Astrocyte of the cerebellum (primary cell): Measurements from ENCODE around the gene CEACAM16.

Source experiments
- DNase-seq: peaks from one replicate; pipeline ENCODE4 v3.0.0-alpha.2; 2011; ENCODE audit warnings: low read depth
- H3K4me3 ChIP-seq: 2 replicates; pipeline ENCODE4 v1.5.1; 2011; ENCODE audit warnings: mild to moderate bottlenecking, low read depth, low read length, moderate library complexity
- CTCF ChIP-seq: IDR thresholded peaks from 2 replicates; pipeline ENCODE4 v1.5.1; 2012; ENCODE audit warnings: low read length, low read depth, moderate library complexity, mild to moderate bottlenecking; ENCODE audit errors: missing control alignments
- in situ Hi-C: cut with HindIII; loops from 2 replicates; pipeline ENCODE4 v1.10.0; 2017; ENCODE audit warnings: low sequenced_read_pairs

Gene CEACAM16

GRCh38 chr19:44684892-44685863, 13.8 kb upstream of the CEACAM16 start:
- DNase-seq: peak; percentile 42
- TF ChIP-seq CTCF: no peak
- in situ Hi-C loops: no loop called here
- H3K4me3 ChIP-seq: no peak overlapping the region

GRCh38 chr19:44685877-44686276, 13.1 kb upstream of the CEACAM16 start:
- no peak for TF ChIP-seq CTCF
- no peak for DNase-seq
- in situ Hi-C loops: no loop called here
- H3K4me3 ChIP-seq: no peak overlapping the region

GRCh38 chr19:44686896-44687295, 12.1 kb upstream of the CEACAM16 start:
- DNase-seq: no peak
- no peak overlapping the region for H3K4me3 ChIP-seq
- in situ Hi-C loops: no loop called here
- no peak for TF ChIP-seq CTCF

- TF ChIP-seq CTCF: no peak
- DNase-seq: no peak
- no peak overlapping the region for H3K4me3 ChIP-seq
- in situ Hi-C loops: no loop called here
Observed at GRCh38 chr19:44687888-44688287, 11.1 kb upstream of the CEACAM16 start.

- peak; percentile 93 for TF ChIP-seq CTCF
- peak; percentile 57 for DNase-seq
- in situ Hi-C loops: no loop called here
- H3K4me3 ChIP-seq: no peak overlapping the region
Observed at GRCh38 chr19:44689290-44690130, 9.4 kb upstream of the CEACAM16 start.

- TF ChIP-seq CTCF: no peak
- no peak overlapping the region for H3K4me3 ChIP-seq
- DNase-seq: no peak
- in situ Hi-C loops: no loop called here
Observed at GRCh38 chr19:44690131-44690440, 8.9 kb upstream of the CEACAM16 start.
